Endothelial cell of umbilical vein (primary cell): ENCODE measurements around the gene TBC1D14.
"Not testable (repeated sequence)": the region's sequence is repeated elsewhere in the genome, so short reads cannot be mapped to it uniquely, and the experiment has no call there.

ENCODE experiments used
- EZH2 ChIP-seq: IDR thresholded peaks from 2 replicates; pipeline ENCODE4 v1.6.1; 2012; ENCODE audit warnings: borderline replicate concordance, low read depth, mild to moderate bottlenecking, moderate library complexity, low read length, inconsistent platforms; ENCODE audit not compliant: severe bottlenecking
- JUN ChIP-seq: IDR thresholded peaks from 2 replicates; pipeline ENCODE4 v1.6.1; 2011; ENCODE audit warnings: borderline replicate concordance, low read depth; ENCODE audit not compliant: insufficient read length, insufficient read depth
- POLR2A ChIP-seq: IDR thresholded peaks from 2 replicates; pipeline ENCODE4 v1.6.1; 2012; ENCODE audit warnings: low read depth, mild to moderate bottlenecking, control low read depth, low read length
- TF ChIP-seq, protein P1 (sequence below), 2 donors: IDR thresholded peaks; 1 replicate in 1 of 2; 2 replicates in 1 of 2; pipeline ENCODE4 v1.5.1; 2011; ENCODE audit warnings: low read length in 2 of 2, mild to moderate bottlenecking in 2 of 2, moderate library complexity in 2 of 2, control low read depth in 1 of 2, inconsistent platforms in 1 of 2, low read depth in 1 of 2; ENCODE audit not compliant: insufficient read depth in 1 of 2; ENCODE audit errors: extremely low read depth in 1 of 2
- TF ChIP-seq, protein P2 (sequence below): IDR thresholded peaks from 2 replicates; pipeline ENCODE4 v1.6.1; 2011; ENCODE audit not compliant: insufficient read depth, insufficient read length

DNA sequence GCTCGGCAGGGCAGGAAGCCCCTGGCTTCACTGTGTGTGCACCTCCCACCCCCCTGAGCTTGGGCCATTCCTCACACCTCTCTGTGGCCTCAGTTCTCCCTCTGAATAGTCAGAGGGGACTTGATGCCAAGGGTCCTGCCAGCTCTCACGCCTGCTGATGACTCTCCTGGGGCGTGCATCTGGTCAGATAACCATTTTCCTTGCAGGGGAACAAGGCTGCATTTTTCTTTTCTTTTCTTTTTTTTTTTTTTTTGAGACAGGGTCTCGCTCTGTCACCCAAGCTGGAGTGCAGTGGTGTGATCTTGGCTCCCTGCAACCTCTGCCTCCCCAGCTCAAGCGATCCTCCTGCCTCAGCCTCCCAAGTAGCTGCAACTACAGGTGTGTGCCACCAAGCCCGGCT, 3.1 kb upstream of the TBC1D14 start:
- TF ChIP-seq, protein P1, sequence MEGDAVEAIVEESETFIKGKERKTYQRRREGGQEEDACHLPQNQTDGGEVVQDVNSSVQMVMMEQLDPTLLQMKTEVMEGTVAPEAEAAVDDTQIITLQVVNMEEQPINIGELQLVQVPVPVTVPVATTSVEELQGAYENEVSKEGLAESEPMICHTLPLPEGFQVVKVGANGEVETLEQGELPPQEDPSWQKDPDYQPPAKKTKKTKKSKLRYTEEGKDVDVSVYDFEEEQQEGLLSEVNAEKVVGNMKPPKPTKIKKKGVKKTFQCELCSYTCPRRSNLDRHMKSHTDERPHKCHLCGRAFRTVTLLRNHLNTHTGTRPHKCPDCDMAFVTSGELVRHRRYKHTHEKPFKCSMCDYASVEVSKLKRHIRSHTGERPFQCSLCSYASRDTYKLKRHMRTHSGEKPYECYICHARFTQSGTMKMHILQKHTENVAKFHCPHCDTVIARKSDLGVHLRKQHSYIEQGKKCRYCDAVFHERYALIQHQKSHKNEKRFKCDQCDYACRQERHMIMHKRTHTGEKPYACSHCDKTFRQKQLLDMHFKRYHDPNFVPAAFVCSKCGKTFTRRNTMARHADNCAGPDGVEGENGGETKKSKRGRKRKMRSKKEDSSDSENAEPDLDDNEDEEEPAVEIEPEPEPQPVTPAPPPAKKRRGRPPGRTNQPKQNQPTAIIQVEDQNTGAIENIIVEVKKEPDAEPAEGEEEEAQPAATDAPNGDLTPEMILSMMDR (IDR thresholded peaks at IDR 0.05; ENCODE audit: extremely low read depth in 1 of 2, insufficient read depth in 1 of 2, low read depth in 1 of 2, low read length in 2 of 2), result not testable (repeated sequence)
- TF ChIP-seq, protein P2, sequence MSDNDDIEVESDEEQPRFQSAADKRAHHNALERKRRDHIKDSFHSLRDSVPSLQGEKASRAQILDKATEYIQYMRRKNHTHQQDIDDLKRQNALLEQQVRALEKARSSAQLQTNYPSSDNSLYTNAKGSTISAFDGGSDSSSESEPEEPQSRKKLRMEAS, result not testable (repeated sequence)
- not testable (repeated sequence) for TF ChIP-seq EZH2, JUN, POLR2A
